Frontal cortex (tissue), 1 donor: ENCODE data around the gene GPR82. TPM values are rescaled to one million over a fixed set of nuclear protein-coding genes. Genes with fewer than 3 reads are reported as not detected.

Experiments
- small RNA-seq: library from RNA; depleted of rRNA; stranded (forward); fragments of <200 nt; gene quantifications from one replicate; pipeline ENCODE3, GENCODE V24; 2014
- total RNA-seq: library from RNA; depleted of rRNA; stranded (reverse); fragments of >200 nt; gene quantifications from one replicate; pipeline ENCODE4 v1.2.3, GENCODE V29; 2014

Gene GPR82
- total RNA-seq, 1 donor from 2014 or later = not detected

Small RNA genes within 50 kb of the gene (small RNA-seq; reads per million reads assigned to genes)
- gene RN7SL144P = not detected

Other genes with a start within 250 kb of the GPR82 start
- 7.3 TPM for gene GPR34, start 35.2 kb upstream of the GPR82 start, total RNA-seq
- 72.6 TPM for gene CASK, start 199.4 kb downstream of the GPR82 start, total RNA-seq